ENCODE measurements around the gene RMDN3. TPM values are rescaled to one million over a fixed set of nuclear protein-coding genes. Genes with fewer than 3 reads are reported as not detected.

Gene RMDN3
- total RNA-seq (2022; extraction: Qiagen RNA extraction): 22.5 to 24.4 TPM (median 23.3 TPM) in 5 replicates

DNA sequence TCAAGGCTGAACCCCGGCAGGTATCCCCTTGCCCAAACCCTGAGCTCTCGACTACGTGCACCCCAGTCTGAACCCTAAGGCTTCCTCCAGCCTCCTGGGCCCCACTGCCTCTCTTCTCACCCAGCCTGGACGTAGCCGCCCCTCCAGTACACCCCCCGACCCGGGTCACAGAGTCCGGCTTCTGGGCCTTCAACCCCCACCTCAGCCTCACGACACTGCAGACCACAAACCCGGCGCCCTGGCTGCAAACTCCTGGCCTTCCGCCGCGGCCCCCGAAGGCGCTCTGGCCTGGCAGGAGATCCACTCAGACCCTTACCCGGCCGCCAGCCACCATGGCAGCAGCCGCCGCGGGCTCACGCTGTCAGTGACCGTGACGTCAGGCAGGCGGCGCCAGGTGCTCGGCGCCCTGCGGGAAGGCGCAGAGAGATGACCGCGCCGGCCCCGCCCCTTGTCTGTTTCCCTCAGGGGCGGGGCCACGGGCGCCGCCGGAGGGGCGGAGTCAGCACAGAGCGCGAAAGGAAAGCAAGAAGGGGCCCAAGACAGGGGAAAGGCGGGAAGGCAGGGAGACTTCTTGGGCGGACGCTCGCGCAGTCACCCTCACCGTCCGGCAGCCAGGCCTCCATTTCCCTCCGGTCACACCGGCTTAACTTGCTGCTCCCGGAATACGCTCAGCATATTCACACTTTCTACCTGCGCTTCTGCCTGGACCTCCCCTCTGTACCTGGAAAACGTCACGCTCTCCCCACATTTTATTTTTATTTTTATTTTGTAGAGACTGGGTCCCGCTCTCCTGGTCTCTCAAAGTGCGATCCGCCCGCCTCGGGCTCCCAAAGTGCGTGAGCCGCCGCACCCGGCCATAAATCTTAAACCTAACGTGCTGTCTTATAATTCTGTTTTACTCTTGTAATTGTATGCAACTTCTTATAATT lies at the start of gene RMDN3:
Gene RMDN3 (minus strand): TSS at position 372 of the 929 bp plus-strand sequence. CDS start 471 bp downstream, outside the sequence.

DNA sequence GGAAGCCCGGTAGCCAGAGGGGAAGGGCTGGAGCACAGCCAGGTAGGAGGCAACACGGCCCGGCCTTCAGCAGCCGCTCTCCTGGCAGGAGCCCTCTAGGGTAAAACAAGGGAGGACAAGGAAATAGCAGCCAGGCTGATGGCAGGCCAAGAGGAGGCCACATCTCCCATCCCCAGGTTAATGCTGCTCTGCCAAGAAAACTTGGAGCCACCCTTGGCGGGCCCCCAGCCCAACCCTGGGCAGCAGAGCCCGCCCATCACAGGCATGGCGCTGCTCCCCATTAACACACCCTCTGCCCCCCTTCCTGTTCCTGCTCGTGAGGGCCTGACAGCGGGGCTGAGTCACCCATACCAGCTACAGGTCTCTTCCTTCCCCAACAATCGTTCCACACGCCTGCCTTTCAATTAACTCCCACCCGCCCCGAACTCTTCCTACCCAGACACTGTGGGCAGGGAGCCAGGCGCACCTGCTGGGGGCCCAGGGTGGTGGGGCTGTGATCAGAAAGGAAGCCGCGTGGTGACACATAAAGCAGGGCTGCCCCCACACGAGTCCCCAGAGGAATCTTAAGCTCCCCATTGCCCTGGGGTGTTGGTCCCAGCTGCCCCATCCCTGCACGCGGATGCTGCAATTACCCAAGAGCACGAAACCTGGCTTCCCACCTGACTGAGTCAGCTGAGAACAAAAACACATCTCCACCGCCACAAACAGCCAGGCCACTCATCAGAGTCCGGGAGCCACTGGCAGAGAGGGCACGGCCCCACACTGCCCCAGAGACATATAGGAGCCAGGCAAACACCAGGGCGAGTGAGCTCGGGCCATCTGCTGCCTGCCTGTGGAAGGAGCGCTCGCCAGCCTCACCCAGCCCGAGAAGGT lies 14.5 kb upstream of the RMDN3 start, which contains the start of gene C15orf62:
Gene C15orf62 (plus strand): TSS at position 707 of the 873 bp plus-strand sequence. CDS start 516 bp downstream, outside the sequence.

DNA sequence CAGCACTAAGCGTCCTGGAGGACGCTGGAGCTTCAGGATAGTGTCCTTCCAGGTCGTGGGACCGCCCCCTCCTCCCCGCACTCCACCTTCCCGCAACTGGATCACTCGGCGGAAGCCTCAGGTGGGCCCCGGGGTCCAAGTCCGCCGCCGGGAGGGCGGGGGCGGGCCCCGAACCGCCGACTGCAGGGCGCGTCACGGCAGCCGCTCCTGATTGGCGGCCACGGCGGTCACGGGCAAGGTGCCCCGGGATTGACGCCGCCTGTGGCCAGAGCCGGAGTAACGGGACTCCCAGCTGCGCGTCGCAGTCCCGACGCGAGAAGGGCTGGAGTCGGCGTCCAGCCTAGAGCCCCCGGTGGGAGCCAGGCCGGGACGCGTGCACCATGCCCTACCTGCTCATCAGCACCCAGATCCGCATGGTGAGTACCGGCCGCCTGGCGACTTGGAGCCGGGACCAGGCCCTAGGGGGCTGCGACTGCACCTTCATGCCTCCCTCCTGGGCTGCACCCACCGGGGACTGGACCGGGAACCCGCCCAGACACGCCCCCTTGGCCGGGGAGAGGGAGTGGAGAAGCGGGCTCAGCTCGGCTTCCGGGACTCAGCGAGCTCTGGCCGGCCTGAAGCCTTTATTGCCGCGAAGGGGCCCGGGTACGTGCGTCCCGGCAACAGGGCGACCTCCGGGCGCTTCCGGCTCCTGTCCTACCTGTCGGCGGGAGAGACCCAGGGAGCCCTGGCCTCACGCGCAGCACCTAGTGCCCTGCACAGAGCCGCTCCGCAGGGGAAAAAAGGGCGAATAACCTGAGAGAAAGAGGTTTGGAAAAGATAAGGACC lies 9.0 kb upstream of the RMDN3 start, which contains the start of gene GCHFR:
Gene GCHFR (plus strand): TSS at position 268 of the 828 bp plus-strand sequence. CDS start 113 bp downstream, at position 381.

DNA sequence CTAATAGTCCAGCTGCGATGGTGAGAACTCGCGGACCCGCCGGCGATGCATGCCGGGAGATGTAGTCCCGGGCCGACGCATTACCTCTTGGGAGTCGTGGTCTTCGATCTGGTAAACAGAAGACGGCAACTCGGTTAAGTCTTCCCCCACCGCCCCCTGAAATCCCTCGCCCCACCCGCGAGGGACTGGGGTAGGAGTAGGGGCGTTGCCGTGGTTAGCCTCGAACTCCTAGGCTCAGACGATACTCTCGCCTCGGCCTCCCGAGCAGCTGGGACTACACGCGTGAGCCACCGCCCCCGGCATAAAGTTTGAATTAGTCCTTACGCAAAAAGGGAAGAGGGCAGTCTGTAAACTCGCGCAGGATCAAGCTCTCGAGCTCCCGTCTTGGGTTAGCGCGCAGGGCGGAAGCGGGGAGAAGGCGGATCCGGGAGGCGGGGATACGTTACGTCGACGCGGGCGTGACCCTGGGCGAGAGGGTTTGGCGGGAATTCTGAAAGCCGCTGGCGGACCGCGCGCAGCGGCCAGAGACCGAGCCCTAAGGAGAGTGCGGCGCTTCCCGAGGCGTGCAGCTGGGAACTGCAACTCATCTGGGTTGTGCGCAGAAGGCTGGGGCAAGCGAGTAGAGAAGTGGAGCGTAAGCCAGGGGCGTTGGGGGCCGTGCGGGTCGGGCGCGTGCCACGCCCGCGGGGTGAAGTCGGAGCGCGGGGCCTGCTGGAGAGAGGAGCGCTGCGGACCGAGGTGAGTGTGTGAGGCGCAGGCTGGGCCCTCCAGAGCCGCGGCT lies 60.2 kb downstream of the RMDN3 start, which contains the start of gene RAD51:
Gene RAD51 (plus strand): TSS at position 487 of the 781 bp plus-strand sequence. CDS start 3,585 bp downstream, outside the sequence.

Other genes starting within 250 kb of the RMDN3 start
- gene CCDC32, start 190.2 kb downstream of the RMDN3 start, total RNA-seq (2022; extraction: Qiagen RNA extraction): 13.4 to 24.2 TPM (median 15.7 TPM) in 5 replicates
- gene RPUSD2, start 186.0 kb downstream of the RMDN3 start, total RNA-seq (2022; extraction: Qiagen RNA extraction): 11.1 to 17.0 TPM (median 15.5 TPM) in 5 replicates
- gene KNL1, start 161.0 kb downstream of the RMDN3 start, total RNA-seq (2022; extraction: Qiagen RNA extraction): 5.1 to 7.9 TPM (median 6.8 TPM) in 5 replicates
- gene RAD51, start 60.1 kb downstream of the RMDN3 start, total RNA-seq (2022; extraction: Qiagen RNA extraction): 18.1 to 22.0 TPM (median 19.8 TPM) in 5 replicates
- gene GCHFR, start 8.8 kb upstream of the RMDN3 start, total RNA-seq (2022; extraction: Qiagen RNA extraction): 7.7 to 9.7 TPM (median 8.8 TPM) in 5 replicates
- gene C15orf62, start 14.7 kb upstream of the RMDN3 start, total RNA-seq (2022; extraction: Qiagen RNA extraction): 0.05 to 0.08 TPM (median 0.08 TPM) in 5 replicates
- gene ZFYVE19, start 51.8 kb upstream of the RMDN3 start, total RNA-seq (2022; extraction: Qiagen RNA extraction): 16.7 to 19.7 TPM (median 17.9 TPM) in 5 replicates
- gene DNAJC17, start 52.2 kb upstream of the RMDN3 start, total RNA-seq (2022; extraction: Qiagen RNA extraction): 23.0 to 26.4 TPM (median 25.8 TPM) in 5 replicates
- gene PPP1R14D, start 73.5 kb upstream of the RMDN3 start, total RNA-seq (2022; extraction: Qiagen RNA extraction): 0.10 to 0.28 TPM in 2 of 5 replicates, not detected in the others
- 0.85 to 1.0 TPM (median 0.88 TPM) in 5 replicates for gene SPINT1, start 88.8 kb upstream of the RMDN3 start, total RNA-seq (2022; extraction: Qiagen RNA extraction)
- 4.2 to 6.7 TPM (median 6.0 TPM) in 5 replicates for gene RHOV, start 119.0 kb upstream of the RMDN3 start, total RNA-seq (2022; extraction: Qiagen RNA extraction)
- 18.3 to 23.8 TPM (median 22.5 TPM) in 5 replicates for gene VPS18, start 139.2 kb upstream of the RMDN3 start, total RNA-seq (2022; extraction: Qiagen RNA extraction)
- 0.57 to 0.75 TPM (median 0.65 TPM) in 5 replicates for gene DLL4, start 174.1 kb upstream of the RMDN3 start, total RNA-seq (2022; extraction: Qiagen RNA extraction)
- gene CHAC1, start 198.2 kb upstream of the RMDN3 start, total RNA-seq (2022; extraction: Qiagen RNA extraction): 3.1 to 9.5 TPM (median 5.5 TPM) in 5 replicates